Activated naive CD8-positive, alpha-beta T cell treated with anti-CD3 and anti-CD28 coated beads for 36 hours (primary cell): ENCODE data around the gene DEPDC4. TPM values are rescaled to one million over a fixed set of nuclear protein-coding genes. Genes with fewer than 3 reads are reported as not detected.
"Not testable (repeated sequence)": the region's sequence is repeated elsewhere in the genome, so short reads cannot be mapped to it uniquely, and the experiment has no call there.

Experiments used
- DNase-seq: peaks from one replicate; pipeline ENCODE4 v3.0.0; 2021
- H3K27ac Mint-ChIP-seq: one replicate; pipeline ENCODE4 v1.8.0; 2022; ENCODE audit warnings: mild to moderate bottlenecking, moderate library complexity, mixed read lengths
- H3K27me3 Mint-ChIP-seq: one replicate; pipeline ENCODE4 v1.8.0; 2022; ENCODE audit warnings: mild to moderate bottlenecking, mixed read lengths
- H3K36me3 Mint-ChIP-seq: one replicate; pipeline ENCODE4 v1.8.0; 2021; ENCODE audit warnings: mild to moderate bottlenecking, mixed read lengths
- H3K4me1 Mint-ChIP-seq: one replicate; pipeline ENCODE4 v1.8.0; 2021; ENCODE audit warnings: mixed read lengths
- H3K4me3 Mint-ChIP-seq: one replicate; pipeline ENCODE4 v1.8.0; 2022; ENCODE audit warnings: mild to moderate bottlenecking, moderate library complexity, mixed read lengths
- H3K9me3 Mint-ChIP-seq: one replicate; pipeline ENCODE4 v1.8.0; 2022; ENCODE audit warnings: mixed read lengths
- total RNA-seq, 2 experiments: library from RNA; stranded (reverse); gene quantifications; one replicate each; pipeline ENCODE4 v1.2.3, GENCODE V29; 2021

The DEPDC4 gene
- total RNA-seq, 2 experiments from 2014 or later, result 2.4 to 2.8 TPM

DNA sequence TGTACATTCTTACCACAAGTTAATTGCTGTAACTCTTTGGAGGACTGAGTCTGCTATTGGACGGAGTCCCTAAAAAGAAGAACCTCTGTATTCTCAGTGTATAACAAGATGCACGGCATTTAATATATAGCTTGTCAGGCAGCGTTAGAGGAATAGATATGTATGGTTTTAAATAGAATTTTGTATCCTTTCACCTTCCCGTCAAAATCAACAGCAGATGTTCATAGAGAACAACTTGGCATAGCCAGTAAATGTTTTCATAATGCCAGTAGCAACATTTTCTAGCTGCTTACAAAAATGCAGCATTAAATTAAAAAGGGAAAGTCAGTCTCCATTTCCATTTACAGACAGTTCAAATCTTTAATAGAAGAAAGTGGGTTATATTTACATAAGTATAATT lies 6.9 kb upstream of the DEPDC4 start:
- Mint-ChIP-seq H3K27me3 (no peaks in the 10 kb centered on the region), H3K9me3 (no peaks in the 10 kb centered on the region), H3K4me1 (peaks cover 55% of the 10 kb centered on the region), H3K4me3 (no peak overlapping the region), H3K27ac (no peak overlapping the region), H3K36me3 (peaks cover 14% of the 10 kb centered on the region)
- DNase-seq, result no peak

DNA sequence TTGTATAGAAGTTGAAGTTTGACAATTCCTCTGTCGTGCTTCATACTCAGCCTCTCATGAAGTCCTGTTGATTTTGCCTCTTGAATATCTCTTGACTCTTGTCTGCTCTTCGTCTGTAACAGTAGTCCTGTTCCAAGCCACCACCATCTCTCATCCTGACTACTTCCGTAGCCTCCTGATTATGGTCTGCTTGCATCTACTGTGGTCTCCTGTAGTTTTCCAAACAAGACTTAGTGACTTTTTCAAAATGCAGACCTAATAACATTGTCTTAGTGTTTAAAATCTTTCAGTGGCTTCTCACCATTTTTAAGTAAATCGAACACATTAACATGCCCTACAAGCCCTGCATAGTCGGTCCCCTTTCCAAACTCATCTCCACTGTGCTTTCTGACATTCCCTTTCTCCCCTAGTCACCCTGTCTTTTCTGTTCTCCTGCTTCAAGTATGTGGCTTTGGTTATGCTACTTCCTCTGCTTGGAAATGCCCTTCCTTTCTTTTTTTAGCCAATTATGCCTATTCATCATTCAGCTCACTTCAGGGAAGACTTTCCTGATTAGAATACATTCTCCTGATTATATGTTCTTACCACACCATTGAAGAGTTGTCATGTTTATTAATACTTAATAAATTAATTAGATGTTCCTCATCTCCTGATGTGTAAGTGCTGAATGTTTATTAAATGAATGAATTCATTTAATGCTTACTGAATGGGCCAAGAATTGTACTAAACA lies 2.1 kb upstream of the DEPDC4 start:
- peaks cover 42% of the 10 kb centered on the region for H3K4me1 Mint-ChIP-seq
- no peak for DNase-seq
- peak overlapping the region; percentile 65 for H3K4me3 Mint-ChIP-seq
- H3K27ac Mint-ChIP-seq, result no peak overlapping the region
- peaks cover 4% of the 10 kb centered on the region for H3K36me3 Mint-ChIP-seq
- no peaks in the 10 kb centered on the region for H3K27me3 Mint-ChIP-seq
- H3K9me3 Mint-ChIP-seq, result no peaks in the 10 kb centered on the region

GRCh38 chr12:100267603-100268281 lies 863 bp upstream of the DEPDC4 start:
- Mint-ChIP-seq H3K36me3 (peaks cover 4% of the 10 kb centered on the region), H3K27me3 (no peaks in the 10 kb centered on the region), H3K27ac (peak overlapping the region; percentile 76), H3K4me3 (peak overlapping the region; percentile 96), H3K9me3 (no peaks in the 10 kb centered on the region), H3K4me1 (peaks cover 32% of the 10 kb centered on the region)
- no peak for DNase-seq

DNA sequence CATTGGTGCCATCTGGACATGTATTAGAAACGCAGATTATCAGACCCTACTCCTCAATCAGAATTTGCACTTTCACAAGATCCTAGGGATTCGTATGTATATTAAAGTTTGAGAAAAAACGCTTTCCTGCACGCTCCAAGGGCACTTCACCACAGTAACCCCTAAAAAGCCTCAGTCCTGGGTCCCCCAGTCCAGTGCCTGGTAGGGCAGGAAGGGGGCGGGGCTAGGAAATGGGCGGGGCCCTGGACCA lies 369 bp downstream of the DEPDC4 start:
- H3K4me1 Mint-ChIP-seq, result peaks cover 23% of the 10 kb centered on the region
- no peaks in the 10 kb centered on the region for H3K9me3 Mint-ChIP-seq
- H3K27me3 Mint-ChIP-seq, result no peaks in the 10 kb centered on the region
- H3K4me3 Mint-ChIP-seq, result peak overlapping the region; percentile 96
- H3K27ac Mint-ChIP-seq, result peak overlapping the region; percentile 99
- DNase-seq, result no peak
- peaks cover 2% of the 10 kb centered on the region for H3K36me3 Mint-ChIP-seq

DNA sequence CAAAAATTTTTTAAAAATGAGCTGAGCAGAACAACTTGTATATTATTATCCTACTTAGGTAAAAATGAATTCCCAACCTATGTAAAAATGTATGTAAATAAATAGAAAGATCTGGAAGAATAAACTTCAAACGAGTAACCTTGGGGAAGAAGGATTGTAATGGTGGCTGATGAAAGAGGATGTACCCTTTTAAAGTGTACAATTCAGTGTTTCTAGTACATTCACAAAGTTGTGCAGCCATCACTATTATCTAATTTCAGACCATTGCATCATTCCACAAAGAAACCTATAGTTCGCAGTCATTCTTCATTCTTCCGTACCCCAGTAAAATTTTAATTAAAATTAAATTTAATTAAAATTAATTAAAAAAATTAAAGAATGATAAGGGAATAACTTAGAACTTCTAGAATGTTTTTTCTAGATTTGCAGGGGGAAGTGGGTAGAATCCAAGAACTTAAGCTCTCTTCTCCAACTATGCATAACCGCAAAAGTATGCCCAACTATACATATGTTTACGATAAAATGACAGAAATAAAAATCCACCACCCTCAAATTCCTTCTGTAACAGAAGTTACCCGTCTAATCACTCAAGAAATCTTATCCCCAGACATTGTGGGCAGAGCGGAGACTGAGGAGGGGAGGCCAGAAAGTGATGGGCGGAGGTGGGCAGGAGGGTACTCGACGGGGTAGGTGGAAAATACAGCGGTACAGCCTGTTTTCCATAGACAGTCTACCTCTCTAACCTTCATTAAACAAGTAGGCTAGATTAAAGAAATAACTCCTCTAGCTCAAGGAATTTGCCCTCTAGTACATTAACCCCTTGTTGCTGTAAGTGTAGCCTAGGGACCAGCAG lies 921 bp downstream of the DEPDC4 start:
- H3K9me3 Mint-ChIP-seq, result no peaks in the 10 kb centered on the region
- H3K27me3 Mint-ChIP-seq, result no peaks in the 10 kb centered on the region
- peak overlapping the region; percentile 96 for H3K4me3 Mint-ChIP-seq
- peaks cover 2% of the 10 kb centered on the region for H3K36me3 Mint-ChIP-seq
- no peak for DNase-seq
- H3K4me1 Mint-ChIP-seq, result peaks cover 19% of the 10 kb centered on the region
- peak overlapping the region; percentile 99 for H3K27ac Mint-ChIP-seq

- H3K9me3 Mint-ChIP-seq, H3K27ac Mint-ChIP-seq, H3K36me3 Mint-ChIP-seq, DNase-seq, H3K27me3 Mint-ChIP-seq, H3K4me3 Mint-ChIP-seq: not testable (repeated sequence)
- H3K4me1 Mint-ChIP-seq, result peaks cover 15% of the 10 kb centered on the region
These were observed 1.8 kb downstream of the DEPDC4 start for GRCh38 chr12:100265107-100265506.

GRCh38 chr12:100263131-100263530 lies 3.7 kb downstream of the DEPDC4 start:
- no peaks in the 10 kb centered on the region for H3K9me3 Mint-ChIP-seq
- H3K4me3 Mint-ChIP-seq, result no peak overlapping the region
- H3K4me1 Mint-ChIP-seq, result peaks cover 1% of the 10 kb centered on the region
- DNase-seq, result no peak
- H3K27ac Mint-ChIP-seq, result no peak overlapping the region
- no peaks in the 10 kb centered on the region for H3K27me3 Mint-ChIP-seq
- H3K36me3 Mint-ChIP-seq, result no peaks in the 10 kb centered on the region

GRCh38 chr12:100258127-100258526 lies 8.8 kb downstream of the DEPDC4 start:
- no peak for DNase-seq
- Mint-ChIP-seq H3K4me1 (no peaks in the 10 kb centered on the region), H3K9me3 (no peaks in the 10 kb centered on the region), H3K27me3 (no peaks in the 10 kb centered on the region), H3K27ac (no peak overlapping the region), H3K36me3 (no peaks in the 10 kb centered on the region), H3K4me3 (no peak overlapping the region)

GRCh38 chr12:100254876-100255275 lies 12.0 kb downstream of the DEPDC4 start:
- no peaks in the 10 kb centered on the region for H3K4me1 Mint-ChIP-seq
- no peak for DNase-seq
- H3K4me3 Mint-ChIP-seq, result no peak overlapping the region
- no peak overlapping the region for H3K27ac Mint-ChIP-seq
- H3K36me3 Mint-ChIP-seq, result no peaks in the 10 kb centered on the region
- H3K9me3 Mint-ChIP-seq, result no peaks in the 10 kb centered on the region
- H3K27me3 Mint-ChIP-seq, result no peaks in the 10 kb centered on the region

GRCh38 chr12:100253437-100253836 lies 13.4 kb downstream of the DEPDC4 start:
- H3K9me3 Mint-ChIP-seq, result no peaks in the 10 kb centered on the region
- no peak overlapping the region for H3K4me3 Mint-ChIP-seq
- H3K36me3 Mint-ChIP-seq, result no peaks in the 10 kb centered on the region
- no peak overlapping the region for H3K27ac Mint-ChIP-seq
- H3K27me3 Mint-ChIP-seq, result no peaks in the 10 kb centered on the region
- no peak for DNase-seq
- H3K4me1 Mint-ChIP-seq, result no peaks in the 10 kb centered on the region

DNA sequence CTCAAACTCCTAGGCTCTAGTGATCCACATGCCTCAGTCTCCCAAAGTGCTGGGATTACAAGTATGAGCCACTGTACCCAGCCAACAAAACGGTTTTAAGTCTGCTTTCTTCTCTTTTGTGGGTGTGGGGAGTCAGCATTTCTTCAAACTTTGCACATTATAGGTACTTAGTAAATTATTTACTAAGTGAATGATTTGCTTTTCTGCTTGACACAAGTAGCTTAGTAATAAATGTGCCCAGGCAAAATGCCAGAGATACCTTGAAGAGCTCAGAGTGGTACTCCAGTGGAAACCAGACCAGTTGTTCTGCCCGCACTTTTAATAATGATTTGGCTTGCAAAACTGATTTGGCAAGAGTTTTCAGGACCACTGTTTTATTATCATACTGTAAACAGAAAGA lies 15.0 kb downstream of the DEPDC4 start:
- H3K27me3 Mint-ChIP-seq, result no peaks in the 10 kb centered on the region
- no peak for DNase-seq
- H3K4me1 Mint-ChIP-seq, result no peaks in the 10 kb centered on the region
- no peaks in the 10 kb centered on the region for H3K9me3 Mint-ChIP-seq
- H3K36me3 Mint-ChIP-seq, result no peaks in the 10 kb centered on the region
- H3K27ac Mint-ChIP-seq, result no peak overlapping the region
- no peak overlapping the region for H3K4me3 Mint-ChIP-seq

DNA sequence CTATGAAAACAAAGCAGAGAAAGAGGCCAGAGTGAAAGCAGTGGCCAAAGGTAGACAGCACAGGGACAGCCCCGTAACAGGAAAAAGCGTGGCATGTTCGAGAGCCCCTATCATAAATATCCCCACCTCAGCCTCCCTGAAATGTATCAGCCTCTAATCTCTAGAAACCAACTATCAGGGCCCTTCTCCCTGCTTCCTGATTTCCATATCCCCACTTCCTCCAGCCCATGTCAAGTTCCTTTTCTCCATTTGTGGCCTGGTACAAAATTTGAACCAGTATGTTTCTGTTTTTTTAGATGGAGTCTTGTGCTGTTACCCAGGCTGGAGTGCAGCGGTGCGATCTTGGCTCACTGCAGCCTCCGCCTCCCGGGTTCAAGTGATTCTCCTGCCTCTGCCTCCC lies 16.9 kb downstream of the DEPDC4 start:
- Mint-ChIP-seq H3K27ac (no peak overlapping the region), H3K4me1 (no peaks in the 10 kb centered on the region), H3K36me3 (no peaks in the 10 kb centered on the region), H3K27me3 (no peaks in the 10 kb centered on the region), H3K9me3 (no peaks in the 10 kb centered on the region), H3K4me3 (no peak overlapping the region)
- no peak for DNase-seq

DNA sequence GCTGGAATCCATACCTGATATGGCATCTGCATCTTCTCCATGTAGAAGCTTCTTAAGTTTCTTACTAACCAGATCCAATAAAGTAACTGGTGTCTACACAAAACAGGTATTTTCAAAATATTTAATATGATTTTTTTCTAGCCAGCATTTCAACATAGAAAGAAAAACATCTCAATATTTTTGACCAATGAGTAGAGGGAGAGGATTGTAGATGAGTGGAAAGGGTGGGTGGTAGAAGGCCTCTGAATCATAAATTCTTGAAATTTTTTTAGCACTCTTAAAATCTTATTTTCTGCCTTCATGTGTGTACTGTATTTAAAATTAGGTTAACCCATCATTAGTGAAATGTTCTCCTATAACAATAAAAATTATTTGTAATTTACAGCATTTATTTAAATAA lies 18.0 kb downstream of the DEPDC4 start:
- H3K4me3 Mint-ChIP-seq, result no peak overlapping the region
- no peaks in the 10 kb centered on the region for H3K4me1 Mint-ChIP-seq
- no peak for DNase-seq
- H3K36me3 Mint-ChIP-seq, result no peaks in the 10 kb centered on the region
- H3K27ac Mint-ChIP-seq, result no peak overlapping the region
- H3K27me3 Mint-ChIP-seq, result no peaks in the 10 kb centered on the region
- no peaks in the 10 kb centered on the region for H3K9me3 Mint-ChIP-seq

- no peak for DNase-seq
- no peaks in the 10 kb centered on the region for H3K9me3 Mint-ChIP-seq
- no peaks in the 10 kb centered on the region for H3K4me1 Mint-ChIP-seq
- H3K36me3 Mint-ChIP-seq, result no peaks in the 10 kb centered on the region
- no peak overlapping the region for H3K27ac Mint-ChIP-seq
- H3K27me3 Mint-ChIP-seq, result no peaks in the 10 kb centered on the region
- H3K4me3 Mint-ChIP-seq, result no peak overlapping the region
These were observed 19.1 kb downstream of the DEPDC4 start for GRCh38 chr12:100247765-100248164.

- no peak overlapping the region for H3K4me3 Mint-ChIP-seq
- H3K36me3 Mint-ChIP-seq, result no peaks in the 10 kb centered on the region
- no peak for DNase-seq
- no peaks in the 10 kb centered on the region for H3K9me3 Mint-ChIP-seq
- no peak overlapping the region for H3K27ac Mint-ChIP-seq
- no peaks in the 10 kb centered on the region for H3K4me1 Mint-ChIP-seq
- H3K27me3 Mint-ChIP-seq, result no peaks in the 10 kb centered on the region
These were observed 23.7 kb downstream of the DEPDC4 start for GRCh38 chr12:100243137-100243536.
